Non-pigmented ciliary epithelial cell (primary cell): ENCODE results near the gene SMPD3.

Experiments
- DNase-seq: peaks from one replicate; pipeline ENCODE4 v3.0.0-alpha.2; 2010; ENCODE audit warnings: low read depth

Gene SMPD3

DNA sequence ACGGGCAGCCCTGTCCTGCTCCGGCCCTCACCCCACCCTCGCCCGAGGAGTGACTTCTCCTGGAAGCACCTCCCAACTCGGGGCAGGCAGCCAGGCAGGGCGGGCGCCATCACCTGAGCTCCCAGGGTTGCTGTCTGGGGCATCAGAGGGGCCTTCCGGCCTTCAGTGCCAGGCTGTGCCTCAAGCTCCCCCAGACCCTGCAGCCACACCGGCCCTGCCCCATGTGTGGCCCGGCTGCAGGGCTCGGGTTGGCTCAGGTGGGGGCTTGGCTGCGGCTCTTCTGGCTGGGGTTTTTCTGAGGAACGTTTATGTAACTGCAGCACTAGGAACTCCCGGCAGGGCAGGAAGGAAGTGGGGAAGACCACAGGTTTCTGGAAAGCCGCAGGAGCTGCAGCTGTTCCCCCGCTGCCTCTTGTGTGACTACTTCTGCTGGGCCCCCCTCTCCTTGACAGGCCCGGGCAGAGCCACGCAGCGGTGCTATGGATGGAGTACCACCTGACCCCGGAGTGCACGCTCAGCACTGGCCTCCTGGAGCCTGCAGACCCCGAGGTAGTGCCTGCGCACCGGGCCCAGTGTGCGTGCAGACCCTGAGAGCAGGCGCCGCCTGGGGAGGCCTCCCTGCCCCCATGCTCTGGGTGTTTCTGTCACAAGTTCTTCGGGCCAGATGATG, 91.9 kb downstream of the SMPD3 start:
- no peak for DNase-seq

DNA sequence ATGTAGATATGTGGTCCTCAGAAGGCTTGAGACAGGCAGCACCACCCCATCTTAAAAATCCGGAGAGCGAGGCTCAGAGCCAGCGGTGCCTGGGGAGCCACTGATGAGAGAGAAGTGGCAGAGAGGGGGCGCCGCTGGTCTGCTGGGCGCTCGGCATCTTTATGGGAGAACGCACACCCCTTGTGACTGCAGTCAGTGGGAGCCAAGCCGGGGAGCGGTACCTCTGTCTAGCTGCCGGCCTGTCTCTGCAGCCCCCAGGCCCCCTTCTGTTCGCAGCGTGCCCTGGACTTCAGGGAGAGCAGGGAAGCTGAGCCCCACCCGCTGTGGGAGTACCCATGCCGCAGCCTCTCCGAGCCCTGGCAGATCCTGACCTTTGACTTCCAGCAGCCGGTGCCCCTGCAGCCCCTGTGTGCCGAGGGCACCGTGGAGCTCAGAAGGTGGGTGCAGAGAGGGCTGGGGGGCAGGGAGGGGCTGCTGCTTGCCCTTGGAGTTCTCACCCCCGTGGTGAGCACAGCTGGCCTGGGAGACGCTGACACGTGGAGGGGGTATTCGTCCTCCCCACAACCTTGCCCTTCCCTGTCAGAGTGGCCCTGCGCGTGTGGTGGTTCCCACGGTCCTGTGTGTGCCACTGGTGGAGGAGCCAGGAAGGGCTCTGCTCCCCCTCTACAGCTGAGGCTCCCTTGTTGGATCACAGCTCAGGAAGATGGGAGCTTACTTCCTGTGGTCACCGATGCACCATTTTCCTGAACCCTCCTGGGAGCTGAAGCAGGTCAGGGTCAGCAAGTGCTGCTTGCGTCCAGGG, 92.7 kb downstream of the SMPD3 start:
- no peak for DNase-seq

DNA sequence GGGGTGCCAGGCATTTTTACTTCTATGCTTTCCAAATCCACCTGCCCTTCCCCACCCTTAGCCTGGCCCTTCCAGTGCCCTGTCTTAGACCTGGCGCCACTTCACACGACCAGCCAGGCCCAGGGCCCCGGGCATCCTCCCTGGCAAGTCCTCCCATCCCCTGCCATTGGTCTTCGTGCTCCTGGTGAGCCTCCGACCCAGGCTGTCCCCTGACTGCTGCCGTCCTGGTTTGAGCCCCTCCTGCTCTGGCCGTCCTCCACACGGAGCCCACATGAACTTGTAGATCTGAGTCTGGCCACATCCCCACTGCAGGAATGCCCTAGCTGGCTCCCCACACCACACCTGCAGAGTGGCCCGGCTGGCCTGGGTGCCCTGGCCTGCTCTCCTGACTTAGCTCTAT, 93.5 kb downstream of the SMPD3 start:
- DNase-seq: no peak

DNA sequence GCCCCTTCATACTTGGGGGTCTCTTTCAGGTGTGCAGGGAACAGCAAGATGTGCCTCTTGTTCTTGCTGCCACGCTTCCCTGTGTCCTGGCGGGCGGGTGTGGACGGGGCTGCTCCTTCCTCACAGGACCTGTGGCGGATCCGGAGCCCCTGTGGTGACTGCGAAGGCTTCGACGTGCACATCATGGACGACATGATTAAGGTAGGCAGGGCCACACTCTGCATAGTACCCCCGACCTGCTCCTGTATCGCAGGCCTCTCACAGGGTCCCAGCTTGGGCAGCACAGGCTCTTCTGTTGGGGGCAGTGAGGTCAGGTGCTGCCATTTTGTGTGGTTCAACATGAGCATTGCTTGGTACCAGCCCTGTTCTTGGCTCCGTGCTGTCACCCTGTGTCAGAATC, 94.9 kb downstream of the SMPD3 start:
- no peak for DNase-seq

DNA sequence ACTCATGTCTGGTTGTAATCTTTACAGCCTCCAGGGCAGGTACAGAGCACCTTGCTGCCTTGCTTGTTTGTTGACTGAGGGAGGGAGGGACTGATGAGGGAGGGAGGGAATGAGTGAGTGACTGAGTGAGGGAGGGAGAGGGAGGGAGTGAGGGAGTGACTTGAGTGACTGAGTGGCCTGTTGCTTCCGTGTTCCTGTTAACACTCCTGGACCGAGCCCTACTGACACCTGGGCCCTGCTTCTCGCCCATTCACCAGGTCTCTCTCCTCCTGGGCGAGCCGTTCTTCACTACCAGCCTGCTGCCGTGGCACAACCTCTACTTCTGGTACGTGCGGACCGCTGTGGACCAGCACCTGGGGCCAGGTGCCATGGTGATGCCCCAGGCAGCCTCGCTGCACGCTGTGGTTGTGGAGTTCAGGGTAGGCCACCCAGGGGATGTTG, 96.3 kb downstream of the SMPD3 start:
- DNase-seq: no peak

DNA sequence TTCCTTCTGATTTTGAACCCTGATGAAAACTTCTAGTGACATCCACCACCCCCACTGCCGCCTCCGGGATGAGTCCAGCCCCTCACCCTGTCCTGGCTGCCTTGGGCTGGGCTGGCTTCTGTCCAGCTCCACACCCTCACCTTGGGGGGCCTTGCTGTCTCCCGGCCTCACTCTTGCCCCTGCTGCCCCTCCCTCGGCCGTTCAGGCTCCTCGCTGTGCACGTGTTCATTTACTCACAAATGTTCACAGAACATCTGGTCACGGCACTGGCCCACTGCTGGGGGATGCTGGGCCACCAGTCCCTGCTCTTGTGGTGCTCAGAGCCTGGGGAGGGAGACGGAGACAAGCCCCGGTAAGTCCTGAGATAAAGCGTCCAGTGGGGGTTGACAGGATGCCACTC, 96.8 kb downstream of the SMPD3 start:
- DNase-seq: no peak

DNA sequence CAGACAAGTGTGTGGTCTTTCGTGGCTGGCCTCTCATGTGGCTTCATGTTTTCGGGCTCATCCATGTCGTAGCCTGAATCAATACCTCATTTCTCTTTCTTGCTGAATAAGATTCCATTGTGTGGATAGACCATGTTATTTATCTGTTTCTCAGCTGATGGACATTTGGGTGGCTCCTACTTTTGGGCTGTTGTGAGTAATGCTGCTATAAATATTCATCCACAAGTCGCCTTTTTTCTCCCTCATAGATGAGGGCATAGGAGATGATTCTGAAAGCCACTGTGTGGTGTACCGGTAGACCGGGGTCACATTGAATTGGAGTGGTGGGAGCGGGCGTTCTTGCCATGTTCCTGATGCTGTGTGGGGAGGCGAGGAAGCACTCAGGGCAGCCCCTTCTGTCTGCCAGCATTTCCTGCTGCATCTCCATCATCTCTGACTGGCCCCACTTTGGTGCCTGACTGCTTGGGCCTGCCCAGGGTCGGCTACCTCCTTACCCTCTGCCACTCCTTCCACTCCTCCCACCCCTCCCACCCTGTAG, 97.4 kb downstream of the SMPD3 start:
- no peak for DNase-seq

DNA sequence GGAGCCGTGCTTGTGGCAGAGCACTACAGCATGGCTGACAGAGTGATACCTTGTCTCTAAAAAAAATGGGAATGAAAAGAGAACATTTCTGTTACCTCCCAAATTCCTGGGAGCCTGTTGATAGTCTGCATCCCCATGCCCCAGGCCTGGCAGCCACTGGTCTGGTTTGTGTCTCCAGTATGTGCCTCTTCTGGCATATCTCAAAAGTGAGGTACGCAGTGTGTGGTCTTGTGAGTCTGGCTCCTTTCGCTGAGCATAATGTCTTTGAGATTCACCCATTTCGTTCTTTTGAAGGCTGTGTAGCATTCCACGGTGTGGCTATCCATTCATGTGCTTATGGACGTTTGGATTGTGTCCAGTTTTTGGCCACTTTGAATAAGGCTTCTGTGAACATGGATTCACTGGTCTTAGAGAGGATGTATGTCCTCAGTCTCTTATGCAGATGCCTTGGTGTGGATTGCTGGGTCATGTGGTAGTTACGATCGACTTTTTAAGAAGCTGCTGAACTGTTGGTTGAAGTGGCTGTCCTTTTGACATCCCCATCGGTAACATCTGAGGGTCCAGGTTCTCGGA, 98.4 kb downstream of the SMPD3 start:
- no peak for DNase-seq

DNA sequence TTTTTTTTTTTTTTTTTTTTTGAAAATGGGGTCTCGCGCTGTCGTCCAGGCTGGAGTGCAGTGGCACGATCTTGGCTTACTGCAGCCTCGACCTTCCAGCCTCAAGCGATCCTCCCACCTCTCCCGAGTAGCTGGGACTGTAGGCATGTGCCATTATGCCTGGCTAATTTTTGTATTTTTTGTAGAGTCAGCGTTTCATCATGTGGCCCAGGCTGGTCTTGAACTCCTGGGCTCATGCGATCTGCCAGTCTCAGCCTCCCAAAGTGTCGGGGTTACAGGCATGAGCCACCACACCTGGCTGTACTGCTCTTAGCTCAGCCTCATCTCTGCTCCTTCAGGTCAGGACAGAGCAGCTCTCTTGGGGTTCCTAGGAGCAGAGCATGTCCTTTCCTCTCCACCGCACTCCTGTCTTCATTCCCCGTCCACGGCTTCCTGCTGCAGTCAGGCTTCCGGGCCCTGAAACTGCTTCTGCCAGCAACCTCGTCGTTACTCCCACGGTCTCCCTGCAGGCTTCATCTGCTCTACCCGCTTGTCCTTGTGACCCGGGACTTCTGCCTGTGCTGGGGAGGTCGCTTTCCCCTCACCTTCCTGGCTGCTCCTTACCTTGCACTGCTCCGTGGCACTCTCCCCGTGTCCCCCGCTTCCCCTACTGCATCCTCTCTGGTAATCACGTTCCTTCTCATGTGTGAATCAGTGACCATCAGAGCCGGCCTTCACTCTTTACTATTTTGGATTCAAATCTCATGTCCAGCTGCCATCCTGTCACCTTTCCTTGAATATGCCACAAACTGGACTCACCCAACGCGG, 99.5 kb downstream of the SMPD3 start:
- no peak for DNase-seq

DNA sequence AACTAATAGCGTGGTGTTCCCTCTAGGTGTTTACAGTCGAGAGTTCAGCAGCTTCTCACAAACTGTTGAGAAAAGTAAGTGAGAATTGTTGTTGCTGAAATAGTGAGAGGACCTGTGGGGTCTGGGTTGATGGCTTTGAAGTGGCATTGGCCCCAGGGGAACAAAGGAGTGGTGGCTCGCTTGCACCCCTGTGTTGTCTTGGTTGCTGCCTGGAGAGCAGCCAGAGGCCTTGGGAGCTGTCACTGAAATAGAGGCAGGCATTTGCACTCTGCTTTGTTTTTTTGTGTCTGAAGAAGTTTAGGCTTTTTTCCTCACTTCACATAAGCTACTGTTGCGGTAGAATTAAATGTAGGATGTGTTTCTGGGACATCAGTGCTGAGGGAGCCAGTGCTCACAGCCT, 100.7 kb downstream of the SMPD3 start:
- no peak for DNase-seq

DNA sequence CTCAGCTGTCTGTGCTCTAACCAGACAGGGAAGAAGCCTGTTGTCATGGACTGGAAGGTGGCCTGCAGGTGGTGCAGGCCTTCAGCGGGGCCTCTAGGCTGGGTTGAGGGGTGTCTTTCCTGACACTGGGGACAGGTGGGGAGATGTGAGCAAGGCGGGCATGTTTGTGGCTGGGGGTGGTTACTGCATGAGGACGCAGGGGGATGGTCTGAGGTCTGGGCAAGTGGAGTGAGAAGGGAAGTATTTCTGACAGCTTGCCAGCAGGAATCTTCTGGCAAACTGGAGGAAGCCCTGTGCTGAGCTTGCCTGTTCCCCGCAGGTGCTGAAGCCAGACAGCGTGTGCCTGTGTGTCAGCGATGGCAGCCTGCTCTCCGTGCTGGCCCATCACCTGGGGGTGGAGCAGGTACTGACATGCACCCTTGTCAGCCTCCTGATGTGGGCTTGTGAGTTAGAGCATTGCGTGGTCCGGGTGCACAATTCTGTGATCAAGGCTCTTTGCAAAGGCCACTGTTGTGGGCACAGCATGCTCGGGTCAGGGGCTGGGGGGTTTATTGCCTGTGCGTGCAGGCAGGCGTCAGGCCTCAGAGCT, 101.3 kb downstream of the SMPD3 start:
- DNase-seq: no peak

DNA sequence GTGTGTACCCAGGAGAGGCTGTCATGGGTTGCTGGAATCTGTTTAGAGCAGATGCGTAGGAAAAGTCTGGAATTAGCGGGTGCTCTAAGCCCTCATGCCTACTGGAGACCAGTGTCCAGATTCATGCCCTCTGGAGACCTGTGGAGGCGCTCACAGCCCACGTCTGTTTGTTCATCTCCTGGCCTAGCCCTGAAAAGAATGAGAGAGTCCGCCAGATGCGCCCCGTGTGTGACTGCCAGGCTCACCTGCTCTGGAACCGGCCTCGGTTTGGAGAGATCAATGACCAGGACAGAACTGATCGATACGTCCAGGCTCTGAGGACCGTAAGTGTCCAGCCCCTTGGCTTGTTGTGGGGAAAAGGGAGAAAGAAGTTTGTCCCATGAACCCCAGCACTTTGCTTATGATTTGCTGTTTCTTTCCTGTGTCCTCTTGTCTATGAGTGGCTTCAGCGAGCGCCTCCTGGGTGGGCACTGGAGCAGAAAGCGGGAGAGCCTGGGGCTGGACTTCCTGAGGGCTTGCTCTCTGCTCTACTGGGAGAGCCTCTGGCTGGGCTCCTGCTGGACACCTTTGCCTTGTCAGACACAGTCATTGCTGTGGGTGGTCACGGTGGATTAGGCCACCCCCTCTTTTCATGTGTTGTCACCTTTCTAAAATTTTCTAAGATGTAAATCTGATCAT, 102.2 kb downstream of the SMPD3 start:
- DNase-seq: no peak

DNA sequence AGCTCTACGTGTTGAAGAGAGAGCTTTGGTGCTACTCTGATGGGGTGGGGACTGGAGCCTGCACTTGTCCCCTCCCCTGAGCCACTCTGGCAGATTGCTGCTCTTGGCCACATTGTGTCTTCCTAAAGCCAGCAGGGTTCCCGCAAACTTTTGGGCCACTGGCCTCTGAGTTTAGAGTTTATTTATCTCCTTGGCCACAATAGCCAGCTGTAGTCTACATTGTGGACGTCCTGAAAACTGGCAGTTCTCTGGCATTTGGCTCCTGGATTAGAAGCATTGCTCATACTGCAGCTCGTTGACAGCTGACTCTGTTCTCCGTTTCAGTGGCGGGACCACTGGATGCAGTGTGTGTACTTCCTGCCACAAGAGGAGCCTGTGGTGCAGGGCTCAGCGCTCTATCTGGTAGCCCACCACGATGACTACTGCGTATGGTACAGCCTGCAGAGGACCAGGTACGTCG, 102.9 kb downstream of the SMPD3 start:
- DNase-seq: no peak

DNA sequence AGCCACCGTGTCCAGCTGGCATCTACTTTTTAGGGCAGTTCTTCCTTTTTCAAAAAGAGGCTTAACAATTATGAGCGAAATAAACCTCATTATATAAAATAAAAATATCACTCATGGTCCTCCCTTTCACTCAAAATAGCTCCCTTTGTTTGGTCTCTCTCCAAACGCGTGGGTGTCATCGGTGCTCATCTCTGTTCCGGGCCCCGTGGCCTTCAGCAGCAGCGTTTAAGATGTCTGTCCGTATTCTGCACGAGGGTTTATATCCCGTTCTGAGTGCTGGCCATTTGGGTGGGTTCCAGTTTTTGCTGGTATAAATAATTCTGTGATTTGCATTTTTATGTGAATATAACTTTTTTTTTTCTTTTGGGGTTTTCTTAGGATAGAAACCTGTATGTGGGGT, 104.1 kb downstream of the SMPD3 start:
- DNase-seq: no peak

DNA sequence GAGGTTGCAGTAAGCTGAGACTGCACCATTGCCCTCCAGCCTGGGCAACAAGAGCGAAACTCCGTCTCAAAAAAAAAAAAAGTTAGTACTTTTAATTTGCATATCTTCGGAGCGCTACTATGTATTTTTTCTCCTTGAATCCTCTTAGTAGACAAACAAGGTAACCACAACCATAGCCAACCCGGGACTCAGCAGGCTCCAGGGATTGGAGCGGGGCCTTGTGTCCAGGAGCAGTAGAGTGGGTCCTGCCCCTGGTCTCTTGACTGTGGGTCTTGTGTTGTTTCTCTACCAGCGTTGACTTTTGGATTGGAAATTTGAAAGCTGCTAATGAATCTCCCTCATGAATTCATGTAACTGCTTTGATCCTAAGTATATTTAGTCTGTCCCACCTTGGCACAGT, 105.2 kb downstream of the SMPD3 start:
- DNase-seq: no peak

DNA sequence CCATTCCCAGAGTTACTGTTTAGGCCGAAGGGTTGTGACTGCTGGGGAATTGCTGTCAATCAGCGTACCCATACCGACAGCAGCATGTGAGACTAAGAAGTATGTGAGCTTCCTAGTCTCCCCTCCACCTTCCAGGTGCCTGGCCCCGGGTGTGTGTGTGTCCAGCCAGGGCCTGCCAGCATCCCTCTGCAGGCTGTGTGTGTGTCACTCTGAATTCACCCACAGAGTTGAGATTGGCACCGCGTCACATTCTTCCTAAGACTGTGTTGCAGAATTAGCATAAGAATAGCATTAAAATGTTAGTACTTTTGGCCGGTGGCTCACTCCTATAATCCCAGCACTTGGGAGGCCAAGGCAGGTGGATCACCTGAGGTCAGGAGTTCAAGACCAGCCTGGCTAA, 105.7 kb downstream of the SMPD3 start:
- DNase-seq: no peak

DNA sequence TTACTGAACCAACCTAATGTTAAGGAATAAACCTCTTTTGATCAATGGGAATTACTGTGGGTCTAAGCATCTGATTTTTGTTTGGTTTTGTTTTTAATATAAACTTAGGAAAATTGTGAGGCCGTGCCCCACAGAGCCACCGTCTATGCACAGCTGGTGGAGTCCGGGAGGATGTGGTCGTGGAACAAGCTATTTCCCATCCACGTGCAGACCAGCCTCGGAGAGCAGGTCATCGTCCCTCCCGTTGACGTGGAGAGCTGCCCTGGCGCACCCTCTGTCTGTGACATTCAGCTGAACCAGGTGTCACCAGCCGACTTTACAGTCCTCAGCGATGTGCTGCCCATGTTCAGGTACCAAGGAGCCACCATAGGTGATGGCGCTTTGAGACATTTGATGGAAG, 109.1 kb downstream of the SMPD3 start:
- no peak for DNase-seq

DNA sequence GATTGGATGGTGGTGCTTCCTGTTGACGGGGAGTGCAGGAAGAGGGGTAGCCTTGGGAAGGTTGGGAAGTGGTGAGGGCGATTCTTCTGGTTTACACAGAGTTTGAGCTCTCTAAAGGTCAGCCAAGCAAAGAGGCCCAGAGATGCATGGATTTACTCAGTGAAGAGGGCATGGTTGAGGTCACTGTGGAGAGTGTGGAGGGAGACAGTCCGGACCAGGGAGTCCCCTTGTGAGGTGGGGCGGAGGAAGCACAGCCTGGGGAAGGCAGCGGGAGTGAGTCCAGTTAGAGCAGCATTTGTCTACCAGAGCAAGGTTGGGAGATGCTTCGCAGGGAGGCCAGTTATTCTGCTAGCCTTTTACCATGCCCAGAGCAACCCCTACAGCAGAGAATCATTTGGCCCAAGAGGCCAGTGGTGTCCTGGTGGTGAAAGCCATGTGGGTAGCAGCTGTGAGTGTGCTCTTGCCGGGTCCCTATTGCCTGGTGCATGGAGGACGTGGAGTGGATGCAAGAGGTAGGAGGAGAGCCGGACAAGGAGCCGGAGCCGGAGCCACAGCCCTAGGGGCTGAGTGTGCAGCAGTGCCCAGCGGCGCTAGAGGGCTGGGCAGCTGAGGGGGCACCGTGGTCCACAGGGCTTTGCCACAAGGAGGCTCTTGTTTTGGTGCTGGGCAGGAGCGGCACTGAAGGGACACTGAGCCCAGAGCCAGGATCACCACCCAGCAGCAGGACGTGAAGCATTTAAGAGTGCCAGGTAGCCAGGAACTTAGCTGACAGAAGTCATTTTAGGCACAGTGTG, 109.8 kb downstream of the SMPD3 start:
- no peak for DNase-seq

DNA sequence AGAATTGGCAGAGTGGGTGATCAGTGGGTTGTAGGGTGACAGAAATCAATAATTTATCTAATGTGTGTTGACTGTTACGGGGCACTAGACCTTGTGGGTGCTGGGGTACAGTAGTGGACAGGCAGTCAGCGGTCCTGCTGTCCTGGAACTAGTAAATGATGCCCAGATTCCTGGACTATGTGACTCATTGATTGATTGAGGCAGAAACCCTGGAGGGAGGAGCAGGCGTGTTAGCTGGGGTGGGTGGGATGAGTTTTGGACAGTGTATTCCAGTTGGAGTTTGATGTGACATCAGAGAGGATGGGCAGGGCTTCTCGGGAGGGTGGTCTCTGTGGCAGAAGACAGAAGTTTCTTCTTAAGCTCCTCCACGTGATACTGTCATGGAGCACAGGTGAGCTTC, 113.1 kb downstream of the SMPD3 start:
- no peak for DNase-seq

DNA sequence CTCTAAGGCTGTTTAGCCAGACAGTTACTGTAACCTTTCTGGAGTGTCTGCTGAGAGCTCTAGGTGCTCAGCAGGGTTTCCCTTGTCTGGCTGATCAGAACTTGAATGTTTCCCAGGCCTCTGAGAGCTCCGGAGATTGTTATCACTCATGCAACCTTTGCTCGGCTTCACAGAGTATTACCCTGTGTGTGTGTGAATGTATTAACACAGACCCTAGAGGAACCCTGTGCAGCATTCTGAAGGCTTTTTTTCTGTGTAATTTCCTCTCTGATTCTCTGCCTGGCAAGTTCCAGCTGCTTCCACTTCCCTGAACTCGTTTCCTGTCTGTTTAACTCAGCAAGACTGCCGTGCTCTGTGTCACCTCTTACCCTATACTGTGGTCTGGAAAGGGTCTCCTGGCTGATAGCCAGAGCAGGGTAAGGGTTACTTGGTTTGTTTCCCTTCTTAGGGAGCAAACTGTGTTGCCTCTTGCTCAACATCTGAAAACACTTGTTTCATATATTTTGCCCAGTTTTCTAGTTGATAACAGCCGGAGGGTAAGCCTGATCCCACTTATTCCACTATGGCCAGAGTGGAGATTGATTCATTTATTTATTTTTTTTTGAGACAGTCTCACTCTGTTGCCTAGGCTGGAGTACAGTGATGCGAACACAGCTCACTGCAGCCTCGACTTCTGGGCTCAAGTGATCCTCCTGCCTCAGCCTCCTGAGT, 115.7 kb downstream of the SMPD3 start:
- no peak for DNase-seq
